Measurements from ENCODE around the gene SHB. TPM values are rescaled to one million over a fixed set of nuclear protein-coding genes. Genes with fewer than 3 reads are reported as not detected.

SHB gene
- total and polyA plus RNA-seq, 2 of the 8 experiments (the other 6 are each of a cell fraction or from before 2014, with no cell fraction given): 4.1 to 12.6 TPM

GRCh38 chr9:37988041-37988440 is 81.0 kb downstream of the SHB start (continued):
- TF ChIP-seq E2F6 (IDR thresholded peaks at IDR 0.05): no peak
